ENCODE results near the gene HECA. TPM values are rescaled to one million over a fixed set of nuclear protein-coding genes. Genes with fewer than 3 reads are reported as not detected.
"Not testable (repeated sequence)": the region's sequence is repeated elsewhere in the genome, so short reads cannot be mapped to it uniquely, and the experiment has no call there.

Gene HECA
- total and polyA plus RNA-seq, 10 of the 15 experiments (the other 5 are each of a cell fraction or from before 2014, with no cell fraction given): 0.52 to 7.2 (median 2.7) TPM

GRCh38 chr6:139122823-139123222 is 12.1 kb upstream of the HECA start:
- H3K4me1 ChIP-seq (ENCODE audit: control insufficient read depth, insufficient read depth, low read length); in situ Hi-C loops (cut with MboI); H3K4me3 ChIP-seq; H3K4me2 ChIP-seq (ENCODE audit: control insufficient read depth, insufficient read depth); H3K9ac ChIP-seq (ENCODE audit: control insufficient read depth, insufficient read depth, low read length); ATAC-seq; H3K9me3 ChIP-seq (replicated peaks; ENCODE audit: control insufficient read depth, insufficient read depth, low read length); H3K36me3 ChIP-seq (ENCODE audit: control insufficient read depth in 2 of 2, insufficient read depth in 2 of 2, low read length in 1 of 2); FAIRE-seq; H4K20me1 ChIP-seq (ENCODE audit: control insufficient read depth, insufficient read depth); POLR2A ChIA-PET; intact Hi-C loops (cut with micrococcal nuclease; ENCODE audit: unreplicated experiment); BruUV-seq (replicated peaks); H3K27ac ChIP-seq (ENCODE audit: control insufficient read depth, insufficient read depth); H2AFZ ChIP-seq (ENCODE audit: control insufficient read depth, low read depth, low read length); H3K27me3 ChIP-seq (replicated peaks in 1 of 2; ENCODE audit: control insufficient read depth in 2 of 2, insufficient read depth in 2 of 2, low read length in 1 of 2); DNase-seq (ENCODE audit: low read depth, low spot score); H3K79me2 ChIP-seq (ENCODE audit: control insufficient read depth, insufficient read depth, low read length): not testable (repeated sequence)
- ChIA-PET SMC1A (ENCODE audit: uncharacterized antibody, unreplicated experiment) (interaction anchor here (0.9 to 4.1 kb wide), 5 partner anchors 9 to 243 kb away, joined by 3 to 41 read pairs (median 3); no protein-coding TSS in a partner anchor), RAD21 (ENCODE audit: unreplicated experiment) (interaction anchor here (0.7 kb wide), 1 partner anchor 242 kb away, joined by 3 read pairs; no protein-coding TSS in a partner anchor), CTCF (interaction anchor here (0.9 to 4.0 kb wide), 4 partner anchors 14 to 305 kb away, joined by 3 to 51 read pairs (median 4); no protein-coding TSS in a partner anchor)
- 8% methylated on average over 3 of the region's 3 CpGs for WGBS (ENCODE audit: insufficient coverage, insufficient replicate concordance, low lambda C conversion rate, missing lambda C conversion rate)
- peak; percentile 63 for TF ChIP-seq SPI1 (IDR thresholded peaks at IDR 0.05; ENCODE audit: borderline replicate concordance, insufficient read depth, low read depth, low read length)

GRCh38 chr6:139124887-139125672 is 9.8 kb upstream of the HECA start:
- in situ Hi-C loops (cut with MboI) (loop anchor here (5.0 kb wide), 1 partner anchor 242 kb away; no protein-coding TSS in a partner anchor), intact Hi-C loops (cut with micrococcal nuclease; ENCODE audit: unreplicated experiment) (loop anchor here (1.0 kb wide), 2 partner anchors 94 to 239 kb away; no protein-coding TSS in a partner anchor)
- peak; percentile 54 for DNase-seq (ENCODE audit: low read depth, low spot score)
- peak overlapping the region; percentile 37; the same call in 1 of the 2 replicates for H2AFZ ChIP-seq (ENCODE audit: control insufficient read depth, low read depth, low read length)
- BruUV-seq (replicated peaks): no TSS peak
- peaks cover 1% of the 10 kb centered on the region; the same call in 2 of the 3 replicates for H3K9me3 ChIP-seq (replicated peaks; ENCODE audit: control insufficient read depth, insufficient read depth, low read length)
- 43% methylated on average over 8 of the region's 8 CpGs for WGBS (ENCODE audit: insufficient coverage, insufficient replicate concordance, low lambda C conversion rate, missing lambda C conversion rate)
- ChIA-PET SMC1A (ENCODE audit: uncharacterized antibody, unreplicated experiment) (interaction anchor here (0.7 to 4.1 kb wide), 18 partner anchors 9 to 310 kb away, joined by 3 to 41 read pairs (median 4); partner anchors contain the start of gene TXLNB), CTCF (interaction anchor here (0.7 to 4.0 kb wide), 21 partner anchors 9 to 309 kb away, joined by 3 to 51 read pairs (median 3); partner anchors contain the start of genes CITED2 and TXLNB), POLR2A (interaction anchor here (0.5 kb wide), 1 partner anchor 156 kb away, joined by 12 read pairs; no protein-coding TSS in a partner anchor), RAD21 (ENCODE audit: unreplicated experiment) (interaction anchor here (0.6 to 1.6 kb wide), 14 partner anchors 12 to 309 kb away, joined by 3 to 17 read pairs (median 3); partner anchors contain the start of genes CITED2 and TXLNB)
- H3K36me3 ChIP-seq (ENCODE audit: control insufficient read depth in 2 of 2, insufficient read depth in 2 of 2, low read length in 1 of 2): no peaks in the 10 kb centered on the region
- H3K79me2 ChIP-seq (ENCODE audit: control insufficient read depth, insufficient read depth, low read length): no peaks in the 10 kb centered on the region
- H3K4me2 ChIP-seq (ENCODE audit: control insufficient read depth, insufficient read depth): no peak overlapping the region
- peak; percentile 99 for FAIRE-seq
- H4K20me1 ChIP-seq (ENCODE audit: control insufficient read depth, insufficient read depth): no peaks in the 10 kb centered on the region
- no peaks in the 10 kb centered on the region for H3K27me3 ChIP-seq (replicated peaks in 1 of 2; ENCODE audit: control insufficient read depth in 2 of 2, insufficient read depth in 2 of 2, low read length in 1 of 2)
- no peak overlapping the region for H3K9ac ChIP-seq (ENCODE audit: control insufficient read depth, insufficient read depth, low read length)
- no peak overlapping the region for H3K4me3 ChIP-seq
- ATAC-seq: peak; percentile 100
- peaks cover 4% of the 10 kb centered on the region; the same call in 1 of the 2 replicates for H3K4me1 ChIP-seq (ENCODE audit: control insufficient read depth, insufficient read depth, low read length)
- H3K27ac ChIP-seq (ENCODE audit: control insufficient read depth, insufficient read depth): no peak overlapping the region
- TF ChIP-seq BHLHE40 (IDR thresholded peaks at IDR 0.05; ENCODE audit: borderline replicate concordance in 1 of 2, low read depth in 2 of 2, low read length in 1 of 2) (0 out of 4 replicates have a peak, but pooled peaks of 1 of the 2 experiments have one; percentile 26), RUNX3 (IDR thresholded peaks at IDR 0.05; ENCODE audit: low read length) (peak; percentile 81), FOXM1 (IDR thresholded peaks at IDR 0.05; ENCODE audit: low read depth, low read length) (0 out of 2 replicates have a peak, but pooled peaks have one; percentile 30), E2F4 (IDR thresholded peaks at IDR 0.05; ENCODE audit: low read depth, low read length) (no peak), SMC3 (IDR thresholded peaks at IDR 0.05; ENCODE audit: borderline replicate concordance, low read length) (peak; percentile 85), EP300 (IDR thresholded peaks at IDR 0.05; ENCODE audit: borderline replicate concordance in 1 of 2, control insufficient read depth in 1 of 2, low read depth in 2 of 2, low read length in 2 of 2) (0 out of 4 replicates have a peak, but pooled peaks of 1 of the 2 experiments have one; percentile 41), RAD21 (IDR thresholded peaks at IDR 0.05; ENCODE audit: insufficient read depth, low read depth, low read length) (peak; percentile 78)
- TF ChIP-seq, protein P1, sequence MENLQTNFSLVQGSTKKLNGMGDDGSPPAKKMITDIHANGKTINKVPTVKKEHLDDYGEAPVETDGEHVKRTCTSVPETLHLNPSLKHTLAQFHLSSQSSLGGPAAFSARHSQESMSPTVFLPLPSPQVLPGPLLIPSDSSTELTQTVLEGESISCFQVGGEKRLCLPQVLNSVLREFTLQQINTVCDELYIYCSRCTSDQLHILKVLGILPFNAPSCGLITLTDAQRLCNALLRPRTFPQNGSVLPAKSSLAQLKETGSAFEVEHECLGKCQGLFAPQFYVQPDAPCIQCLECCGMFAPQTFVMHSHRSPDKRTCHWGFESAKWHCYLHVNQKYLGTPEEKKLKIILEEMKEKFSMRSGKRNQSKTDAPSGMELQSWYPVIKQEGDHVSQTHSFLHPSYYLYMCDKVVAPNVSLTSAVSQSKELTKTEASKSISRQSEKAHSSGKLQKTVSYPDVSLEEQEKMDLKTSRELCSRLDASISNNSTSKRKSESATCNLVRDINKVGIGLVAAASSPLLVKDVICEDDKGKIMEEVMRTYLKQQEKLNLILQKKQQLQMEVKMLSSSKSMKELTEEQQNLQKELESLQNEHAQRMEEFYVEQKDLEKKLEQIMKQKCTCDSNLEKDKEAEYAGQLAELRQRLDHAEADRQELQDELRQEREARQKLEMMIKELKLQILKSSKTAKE (IDR thresholded peaks at IDR 0.05; ENCODE audit: low read depth, poor library complexity, severe bottlenecking): peak; percentile 20
